Liver (tissue), 3 donors: Measurements from ENCODE around the gene CDH4.

Source experiments
- FOXA1 ChIP-seq: IDR thresholded peaks from 2 replicates; pipeline ENCODE4 v1.6.1; 2016; ENCODE audit warnings: antibody characterized with exemption
- RAD21 ChIP-seq, 2 donors: IDR thresholded peaks; 2 replicates each; pipeline ENCODE4 v1.6.1; 2016; ENCODE audit warnings: antibody characterized with exemption in 2 of 2, mild to moderate bottlenecking in 2 of 2
- YY1 ChIP-seq: IDR thresholded peaks from 2 replicates; pipeline ENCODE4 v1.6.1; 2016; ENCODE audit warnings: antibody characterized with exemption, mild to moderate bottlenecking
- TF ChIP-seq, protein P1 (sequence below): fragments of 150-350 bp; IDR thresholded peaks from 2 replicates; pipeline ENCODE4 v1.5.1; 2017; ENCODE audit warnings: improper control_type of control experiment, low read depth, low read length; ENCODE audit not compliant: missing input control
- TF ChIP-seq, protein P2 (sequence below): IDR thresholded peaks from 2 replicates; pipeline ENCODE4 v1.6.1; 2016; ENCODE audit warnings: antibody characterized with exemption
- TF ChIP-seq, protein P3 (sequence below): IDR thresholded peaks from 2 replicates; pipeline ENCODE4 v1.6.1; 2016; ENCODE audit warnings: antibody characterized with exemption, mild to moderate bottlenecking
- donor health status: healthy.
- donor health status: healthy.

DNA sequence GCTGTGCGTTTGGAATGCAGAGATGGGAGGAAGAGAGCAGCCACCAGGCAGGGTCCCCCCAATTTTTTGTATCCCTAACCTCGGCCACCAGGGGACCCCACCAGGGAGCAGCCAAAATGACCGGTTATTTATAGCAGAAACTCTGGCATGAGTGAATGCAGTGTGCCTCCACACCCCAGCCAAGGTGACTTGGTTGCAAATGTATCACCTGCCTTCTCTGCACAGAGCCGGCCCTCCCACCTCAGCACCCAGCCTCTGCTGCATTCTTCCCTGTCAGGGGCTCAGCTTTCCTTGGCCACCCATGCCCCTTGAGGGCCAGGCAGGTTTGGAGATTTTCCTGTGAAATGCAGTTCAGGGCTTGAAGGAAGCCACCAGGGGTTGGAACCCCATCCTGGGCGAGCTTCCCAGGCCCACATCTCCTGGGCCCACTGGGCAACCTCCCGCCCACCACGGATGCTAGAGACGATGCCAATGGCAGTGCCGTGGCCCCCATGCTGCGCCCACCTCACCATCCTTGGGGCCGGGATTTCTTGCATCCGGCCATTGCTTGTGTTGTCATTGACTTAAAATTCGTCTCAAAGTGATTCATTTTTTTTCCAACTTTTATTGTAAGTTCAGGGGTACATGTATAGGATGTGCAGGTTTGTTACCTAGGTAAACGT, 522.0 kb downstream of the CDH4 start:
- TF ChIP-seq, protein P1, sequence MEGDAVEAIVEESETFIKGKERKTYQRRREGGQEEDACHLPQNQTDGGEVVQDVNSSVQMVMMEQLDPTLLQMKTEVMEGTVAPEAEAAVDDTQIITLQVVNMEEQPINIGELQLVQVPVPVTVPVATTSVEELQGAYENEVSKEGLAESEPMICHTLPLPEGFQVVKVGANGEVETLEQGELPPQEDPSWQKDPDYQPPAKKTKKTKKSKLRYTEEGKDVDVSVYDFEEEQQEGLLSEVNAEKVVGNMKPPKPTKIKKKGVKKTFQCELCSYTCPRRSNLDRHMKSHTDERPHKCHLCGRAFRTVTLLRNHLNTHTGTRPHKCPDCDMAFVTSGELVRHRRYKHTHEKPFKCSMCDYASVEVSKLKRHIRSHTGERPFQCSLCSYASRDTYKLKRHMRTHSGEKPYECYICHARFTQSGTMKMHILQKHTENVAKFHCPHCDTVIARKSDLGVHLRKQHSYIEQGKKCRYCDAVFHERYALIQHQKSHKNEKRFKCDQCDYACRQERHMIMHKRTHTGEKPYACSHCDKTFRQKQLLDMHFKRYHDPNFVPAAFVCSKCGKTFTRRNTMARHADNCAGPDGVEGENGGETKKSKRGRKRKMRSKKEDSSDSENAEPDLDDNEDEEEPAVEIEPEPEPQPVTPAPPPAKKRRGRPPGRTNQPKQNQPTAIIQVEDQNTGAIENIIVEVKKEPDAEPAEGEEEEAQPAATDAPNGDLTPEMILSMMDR, result no peak
- TF ChIP-seq FOXA1 (no peak), YY1 (no peak), RAD21 (IDR thresholded peaks at IDR 0.05) (no peak)
- TF ChIP-seq, protein P2, sequence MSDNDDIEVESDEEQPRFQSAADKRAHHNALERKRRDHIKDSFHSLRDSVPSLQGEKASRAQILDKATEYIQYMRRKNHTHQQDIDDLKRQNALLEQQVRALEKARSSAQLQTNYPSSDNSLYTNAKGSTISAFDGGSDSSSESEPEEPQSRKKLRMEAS, result no peak
- TF ChIP-seq, protein P3, sequence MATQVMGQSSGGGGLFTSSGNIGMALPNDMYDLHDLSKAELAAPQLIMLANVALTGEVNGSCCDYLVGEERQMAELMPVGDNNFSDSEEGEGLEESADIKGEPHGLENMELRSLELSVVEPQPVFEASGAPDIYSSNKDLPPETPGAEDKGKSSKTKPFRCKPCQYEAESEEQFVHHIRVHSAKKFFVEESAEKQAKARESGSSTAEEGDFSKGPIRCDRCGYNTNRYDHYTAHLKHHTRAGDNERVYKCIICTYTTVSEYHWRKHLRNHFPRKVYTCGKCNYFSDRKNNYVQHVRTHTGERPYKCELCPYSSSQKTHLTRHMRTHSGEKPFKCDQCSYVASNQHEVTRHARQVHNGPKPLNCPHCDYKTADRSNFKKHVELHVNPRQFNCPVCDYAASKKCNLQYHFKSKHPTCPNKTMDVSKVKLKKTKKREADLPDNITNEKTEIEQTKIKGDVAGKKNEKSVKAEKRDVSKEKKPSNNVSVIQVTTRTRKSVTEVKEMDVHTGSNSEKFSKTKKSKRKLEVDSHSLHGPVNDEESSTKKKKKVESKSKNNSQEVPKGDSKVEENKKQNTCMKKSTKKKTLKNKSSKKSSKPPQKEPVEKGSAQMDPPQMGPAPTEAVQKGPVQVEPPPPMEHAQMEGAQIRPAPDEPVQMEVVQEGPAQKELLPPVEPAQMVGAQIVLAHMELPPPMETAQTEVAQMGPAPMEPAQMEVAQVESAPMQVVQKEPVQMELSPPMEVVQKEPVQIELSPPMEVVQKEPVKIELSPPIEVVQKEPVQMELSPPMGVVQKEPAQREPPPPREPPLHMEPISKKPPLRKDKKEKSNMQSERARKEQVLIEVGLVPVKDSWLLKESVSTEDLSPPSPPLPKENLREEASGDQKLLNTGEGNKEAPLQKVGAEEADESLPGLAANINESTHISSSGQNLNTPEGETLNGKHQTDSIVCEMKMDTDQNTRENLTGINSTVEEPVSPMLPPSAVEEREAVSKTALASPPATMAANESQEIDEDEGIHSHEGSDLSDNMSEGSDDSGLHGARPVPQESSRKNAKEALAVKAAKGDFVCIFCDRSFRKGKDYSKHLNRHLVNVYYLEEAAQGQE, result no peak
